Measurements from ENCODE around the gene UXS1. TPM values are rescaled to one million over a fixed set of nuclear protein-coding genes. Genes with fewer than 3 reads are reported as not detected.

UXS1 gene
- polyA plus RNA-seq, 1 of the 3 experiments (the other 2 are of a cell fraction) = 55.9 TPM

- TF ChIP-seq PBX3 (IDR thresholded peaks at IDR 0.05) = no peak
Observed at GRCh38 chr2:106127776-106128268, 66.3 kb downstream of the UXS1 start (continued).

GRCh38 chr2:106127282-106127771 lies 66.8 kb downstream of the UXS1 start:
- H3K27me3 ChIP-seq (ENCODE audit: insufficient read depth) = no peaks in the 10 kb centered on the region
- POLR2A ChIA-PET = no interaction called here
- H3F3A ChIP-seq (replicated peaks; ENCODE audit: insufficient read depth) = no peaks in the 10 kb centered on the region
- DNase-seq = no peak
- H4K20me1 ChIP-seq (ENCODE audit: insufficient read depth) = no peaks in the 10 kb centered on the region
- TF ChIP-seq FOXJ3 (CRISPR knock-in tag; IDR thresholded peaks at IDR 0.05) (no peak), CHD2 (IDR thresholded peaks at IDR 0.05; ENCODE audit: low read length, partially characterized antibody) (no peak), IRF3 (IDR thresholded peaks at IDR 0.05; ENCODE audit: low read depth, low read length) (no peak), FOXM1 (IDR thresholded peaks at IDR 0.05; ENCODE audit: low read depth) (no peak), USF2 (IDR thresholded peaks at IDR 0.05; ENCODE audit: borderline replicate concordance, low read depth, low read length) (no peak), TEAD4 (IDR thresholded peaks at IDR 0.05; ENCODE audit: borderline replicate concordance, insufficient read depth) (no peak), REST (IDR thresholded peaks at IDR 0.05; ENCODE audit: low read depth, low read length) (no peak), NFIC (IDR thresholded peaks at IDR 0.05; ENCODE audit: borderline replicate concordance) (no peak), RXRA (IDR thresholded peaks at IDR 0.05; ENCODE audit: borderline replicate concordance, low read depth) (no peak), NRF1 (IDR thresholded peaks at IDR 0.05; ENCODE audit: low read depth, low read length) (no peak), SMC3 (IDR thresholded peaks at IDR 0.05; ENCODE audit: low read depth, low read length) (no peak), JUND (IDR thresholded peaks at IDR 0.05) (no peak)
- CTCF ChIA-PET = no interaction called here
- H3K9ac ChIP-seq = no peak overlapping the region
- peaks cover 5 to 11% of the 10 kb centered on the region in 2 experiments for H3K36me3 ChIP-seq (replicated peaks in 1 of 2; ENCODE audit: control insufficient read depth in 1 of 2, insufficient read depth in 2 of 2, low read length in 1 of 2)
- H3K9me3 ChIP-seq = no peaks in the 10 kb centered on the region
- WGBS (ENCODE audit: low lambda C conversion rate) = 92% methylated on average over 5 of the region's 5 CpGs
- H3K4me2 ChIP-seq = no peak overlapping the region
- no peaks in the 10 kb centered on the region for H3K79me2 ChIP-seq (ENCODE audit: insufficient read depth)
- no peak overlapping the region for H3K4me3 ChIP-seq (ENCODE audit: low read depth in 2 of 2, low read length in 1 of 2)
- no peak overlapping the region for H2AFZ ChIP-seq (ENCODE audit: low read depth)
- H3K9me2 ChIP-seq = no peaks in the 10 kb centered on the region
- H3K27ac ChIP-seq (ENCODE audit: low read depth in 2 of 2, low read length in 1 of 2) = no peak overlapping the region
- peaks cover 0 to 12% of the 10 kb centered on the region in 2 experiments; a peak in 2 of 4 replicates for H3K4me1 ChIP-seq (ENCODE audit: control insufficient read depth in 1 of 2, insufficient read depth in 2 of 2, low read depth in 1 of 2, low read length in 1 of 2)
